Measurements from ENCODE around the gene PARP3. TPM values are rescaled to one million over a fixed set of nuclear protein-coding genes. Genes with fewer than 3 reads are reported as not detected.

The PARP3 gene
- total RNA-seq, 4 donors from 2014 or later, result 10.9 to 19.0 (median 11.4) TPM

- DNase-seq (peak; percentile 71 to 81), ATAC-seq (peak; percentile 72 to 87)
- in situ Hi-C loops (cut with MboI; ENCODE audit: low sequenced_read_pairs in 4 of 4) (no loop called here), intact Hi-C loops (cut with DNase I; ENCODE audit: low total_unique reads) (no loop called here)
- no peaks in the 10 kb centered on the region for H3K27me3 ChIP-seq
- H3K27ac ChIP-seq, result peak overlapping the region; percentile 90 to 100 (median 94)
- H3K4me1 ChIP-seq, result peaks cover 52 to 63% of the 10 kb centered on the region in 2 donors
- no peak for TF ChIP-seq POLR2A (IDR thresholded peaks at IDR 0.05)
- no peak for TF ChIP-seq CTCF (IDR thresholded peaks at IDR 0.05 in 4 of 5, conservative IDR thresholded peaks at IDR 0.05 in 1 of 5)
- H3K36me3 ChIP-seq, result peaks cover 0 to 33% of the 10 kb centered on the region in 2 donors
- H3K4me3 ChIP-seq, result no peak overlapping the region
- no peaks in the 10 kb centered on the region for H3K9me3 ChIP-seq
Measured at GRCh38 chr3:51961602-51962569, 19.7 kb downstream of the PARP3 start.

- Histone ChIP-seq H3K36me3 (peaks cover 0 to 27% of the 10 kb centered on the region in 2 donors), H3K9me3 (no peaks in the 10 kb centered on the region), H3K27ac (peak overlapping the region; percentile 90 to 100 (median 94)), H3K4me1 (peaks cover 55 to 65% of the 10 kb centered on the region in 2 donors), H3K4me3 (no peak overlapping the region), H3K27me3 (no peaks in the 10 kb centered on the region)
- DNase-seq (peak in 1 of 2 donors; percentile 54), ATAC-seq (peak in 1 of 2 donors; percentile 11)
- intact Hi-C loops (cut with DNase I; ENCODE audit: low total_unique reads), result no loop called here
- in situ Hi-C loops (cut with MboI; ENCODE audit: low sequenced_read_pairs in 4 of 4), result no loop called here
- no peak for TF ChIP-seq CTCF (IDR thresholded peaks at IDR 0.05 in 4 of 5, conservative IDR thresholded peaks at IDR 0.05 in 1 of 5)
- no peak for TF ChIP-seq POLR2A (IDR thresholded peaks at IDR 0.05)
Measured at GRCh38 chr3:51962854-51963530, 20.8 kb downstream of the PARP3 start.

DNA sequence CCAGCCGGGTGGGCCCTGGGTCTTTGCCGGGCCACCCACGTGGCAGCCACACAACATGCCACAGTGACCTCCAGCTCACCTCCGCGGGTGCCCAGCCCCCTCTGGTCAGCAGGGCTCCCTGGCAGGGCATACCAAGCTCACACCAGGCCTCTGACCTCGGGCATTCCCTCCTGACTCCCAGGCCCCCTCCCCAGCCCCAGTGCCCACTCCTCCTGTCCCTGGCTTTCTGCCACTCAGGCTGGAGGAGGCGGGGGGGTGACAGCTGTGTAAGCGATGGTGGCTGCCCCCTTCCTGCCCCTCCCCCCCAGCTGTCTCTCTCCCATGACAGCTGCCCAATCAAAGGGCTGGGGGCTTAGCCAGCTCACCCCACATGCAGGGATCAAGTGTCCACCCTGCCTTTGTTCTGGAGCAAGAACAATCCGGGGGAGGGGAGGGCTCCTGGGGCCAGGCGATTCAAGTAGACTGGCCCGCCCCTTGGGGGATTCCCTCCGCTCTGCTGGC is 21.8 kb downstream of the PARP3 start:
- ATAC-seq, result peak in 1 of 2 donors; percentile 29
- H3K27me3 ChIP-seq, result no peaks in the 10 kb centered on the region
- H3K9me3 ChIP-seq, result no peaks in the 10 kb centered on the region
- peaks cover 0 to 17% of the 10 kb centered on the region in 2 donors for H3K36me3 ChIP-seq
- intact Hi-C loops (cut with DNase I; ENCODE audit: low total_unique reads), result no loop called here
- peak in 1 of 2 donors; percentile 85 for DNase-seq
- no peak overlapping the region for H3K4me3 ChIP-seq
- no peak for TF ChIP-seq CTCF (IDR thresholded peaks at IDR 0.05 in 4 of 5, conservative IDR thresholded peaks at IDR 0.05 in 1 of 5)
- peak in 1 of 2 donors; percentile 15 for TF ChIP-seq POLR2A (IDR thresholded peaks at IDR 0.05)
- peaks cover 62 to 68% of the 10 kb centered on the region in 2 donors for H3K4me1 ChIP-seq
- in situ Hi-C loops (cut with MboI; ENCODE audit: low sequenced_read_pairs in 4 of 4), result no loop called here
- H3K27ac ChIP-seq, result peak overlapping the region; percentile 90 to 100 (median 94)

GRCh38 chr3:51964521-51964920 is 22.4 kb downstream of the PARP3 start:
- H3K4me3 ChIP-seq, result no peak overlapping the region
- H3K27me3 ChIP-seq, result no peaks in the 10 kb centered on the region
- no peak for ATAC-seq
- H3K27ac ChIP-seq, result peak overlapping the region; percentile 90 to 100 (median 94)
- no peak for TF ChIP-seq CTCF (IDR thresholded peaks at IDR 0.05 in 4 of 5, conservative IDR thresholded peaks at IDR 0.05 in 1 of 5)
- no peak for TF ChIP-seq POLR2A (IDR thresholded peaks at IDR 0.05)
- in situ Hi-C loops (cut with MboI; ENCODE audit: low sequenced_read_pairs in 4 of 4), result no loop called here
- intact Hi-C loops (cut with DNase I; ENCODE audit: low total_unique reads), result no loop called here
- no peaks in the 10 kb centered on the region for H3K9me3 ChIP-seq
- DNase-seq, result no peak
- peaks cover 0 to 12% of the 10 kb centered on the region in 2 donors for H3K36me3 ChIP-seq
- H3K4me1 ChIP-seq, result peaks cover 62 to 68% of the 10 kb centered on the region in 2 donors

Measured in gastrocnemius medialis (tissue), 4 donors.